ENCODE measurements around the gene ZFP28.

The ZFP28 gene

GRCh38 chr19:56596676-56597075 is 57.9 kb downstream of the ZFP28 start:
- no peak for DNase-seq

GRCh38 chr19:56597696-56598095 is 58.9 kb downstream of the ZFP28 start:
- no peak for DNase-seq

GRCh38 chr19:56601375-56601774 is 62.6 kb downstream of the ZFP28 start:
- DNase-seq, result no peak

GRCh38 chr19:56603829-56604228 is 65.1 kb downstream of the ZFP28 start:
- DNase-seq, result no peak
